PC-3 (cell line): ENCODE results near the gene CILP.

Experiments used
- EZH2 ChIP-seq: fragments of 300-600 bp; sonication (generic); IDR thresholded peaks from one replicate; pipeline ENCODE4 v1.6.1; 2017; ENCODE audit warnings: antibody characterized with exemption, mild to moderate bottlenecking, low read length; ENCODE audit not compliant: unreplicated experiment
- TF ChIP-seq, protein P1 (sequence below): fragments of 300-600 bp; sonication (generic); conservative IDR thresholded peaks from 2 replicates; pipeline ENCODE4 v1.5.1; 2017; ENCODE audit warnings: antibody characterized with exemption, low read depth, mild to moderate bottlenecking, low read length

DNA sequence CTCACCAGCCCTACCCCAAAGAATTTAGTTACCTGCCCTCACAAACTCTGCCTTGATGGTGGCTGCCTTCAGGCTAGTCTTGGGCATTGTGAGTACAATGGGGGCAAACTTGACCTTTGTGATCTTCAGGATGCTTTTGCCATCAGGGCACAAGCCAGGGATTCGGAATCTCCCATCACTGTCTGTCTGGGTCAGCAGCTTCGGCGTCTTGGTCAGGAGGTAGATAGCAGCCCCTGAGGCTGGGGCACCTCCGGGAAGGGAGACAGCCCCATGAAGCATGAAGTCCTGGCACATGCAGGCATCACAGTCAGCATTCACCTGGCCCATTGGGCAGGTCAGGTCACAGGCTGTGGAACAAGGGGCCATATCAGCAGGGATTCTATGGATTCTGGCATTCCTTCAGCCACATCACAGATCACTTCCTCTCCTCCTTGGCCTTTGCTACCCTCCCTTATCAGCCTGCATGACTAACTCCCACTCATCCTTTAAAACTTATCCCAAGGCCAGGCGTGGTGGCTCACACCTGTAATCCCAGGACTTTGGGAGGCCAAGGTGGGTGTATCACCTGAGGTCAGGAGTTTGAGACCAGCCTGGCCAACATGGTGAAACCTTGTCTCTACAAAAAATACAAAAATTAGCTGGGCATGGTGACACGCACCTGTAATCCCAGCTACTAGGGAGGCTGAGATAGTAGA is 6.9 kb downstream of the CILP start:
- TF ChIP-seq, protein P1, sequence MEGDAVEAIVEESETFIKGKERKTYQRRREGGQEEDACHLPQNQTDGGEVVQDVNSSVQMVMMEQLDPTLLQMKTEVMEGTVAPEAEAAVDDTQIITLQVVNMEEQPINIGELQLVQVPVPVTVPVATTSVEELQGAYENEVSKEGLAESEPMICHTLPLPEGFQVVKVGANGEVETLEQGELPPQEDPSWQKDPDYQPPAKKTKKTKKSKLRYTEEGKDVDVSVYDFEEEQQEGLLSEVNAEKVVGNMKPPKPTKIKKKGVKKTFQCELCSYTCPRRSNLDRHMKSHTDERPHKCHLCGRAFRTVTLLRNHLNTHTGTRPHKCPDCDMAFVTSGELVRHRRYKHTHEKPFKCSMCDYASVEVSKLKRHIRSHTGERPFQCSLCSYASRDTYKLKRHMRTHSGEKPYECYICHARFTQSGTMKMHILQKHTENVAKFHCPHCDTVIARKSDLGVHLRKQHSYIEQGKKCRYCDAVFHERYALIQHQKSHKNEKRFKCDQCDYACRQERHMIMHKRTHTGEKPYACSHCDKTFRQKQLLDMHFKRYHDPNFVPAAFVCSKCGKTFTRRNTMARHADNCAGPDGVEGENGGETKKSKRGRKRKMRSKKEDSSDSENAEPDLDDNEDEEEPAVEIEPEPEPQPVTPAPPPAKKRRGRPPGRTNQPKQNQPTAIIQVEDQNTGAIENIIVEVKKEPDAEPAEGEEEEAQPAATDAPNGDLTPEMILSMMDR: no peak
- TF ChIP-seq EZH2: no peak
